UCSD-AML1 (cell line): ENCODE measurements around the gene KCNJ10.
A peak's percentile ranks its signal among the peaks of the same experiment; 100 is the strongest.

Experiments
- DNase-seq: peaks from one replicate; lab custom pipeline; 2025; ENCODE audit not compliant: unreplicated experiment; lab: John Stamatoyannopoulos, UW

Gene KCNJ10

DNA sequence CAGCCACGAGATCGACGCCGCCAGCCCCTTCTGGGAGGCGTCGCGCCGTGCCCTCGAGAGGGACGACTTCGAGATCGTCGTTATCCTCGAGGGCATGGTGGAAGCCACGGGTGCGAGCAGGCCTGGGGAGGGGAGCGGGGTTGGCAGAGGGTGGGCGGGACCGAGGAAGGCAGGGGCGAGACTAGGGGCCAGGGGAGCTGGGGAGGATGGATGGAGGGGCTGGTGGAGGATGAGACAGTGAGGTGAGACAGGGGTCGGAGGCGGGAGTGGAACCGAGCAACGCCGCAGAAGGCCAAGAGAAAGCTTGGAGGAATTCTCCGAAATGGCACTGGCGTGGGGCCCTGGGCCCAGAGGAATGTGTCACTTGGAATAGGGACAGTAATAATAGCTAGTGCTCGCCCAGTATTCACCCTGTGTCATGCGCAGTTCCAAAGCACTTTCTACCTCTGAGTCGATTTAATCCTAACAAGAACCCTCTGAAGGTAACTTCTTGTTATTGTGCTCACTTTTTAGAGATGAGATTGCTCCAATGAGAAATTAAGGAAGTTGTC is 14.9 kb upstream of the KCNJ10 start:
- no peak for DNase-seq

DNA sequence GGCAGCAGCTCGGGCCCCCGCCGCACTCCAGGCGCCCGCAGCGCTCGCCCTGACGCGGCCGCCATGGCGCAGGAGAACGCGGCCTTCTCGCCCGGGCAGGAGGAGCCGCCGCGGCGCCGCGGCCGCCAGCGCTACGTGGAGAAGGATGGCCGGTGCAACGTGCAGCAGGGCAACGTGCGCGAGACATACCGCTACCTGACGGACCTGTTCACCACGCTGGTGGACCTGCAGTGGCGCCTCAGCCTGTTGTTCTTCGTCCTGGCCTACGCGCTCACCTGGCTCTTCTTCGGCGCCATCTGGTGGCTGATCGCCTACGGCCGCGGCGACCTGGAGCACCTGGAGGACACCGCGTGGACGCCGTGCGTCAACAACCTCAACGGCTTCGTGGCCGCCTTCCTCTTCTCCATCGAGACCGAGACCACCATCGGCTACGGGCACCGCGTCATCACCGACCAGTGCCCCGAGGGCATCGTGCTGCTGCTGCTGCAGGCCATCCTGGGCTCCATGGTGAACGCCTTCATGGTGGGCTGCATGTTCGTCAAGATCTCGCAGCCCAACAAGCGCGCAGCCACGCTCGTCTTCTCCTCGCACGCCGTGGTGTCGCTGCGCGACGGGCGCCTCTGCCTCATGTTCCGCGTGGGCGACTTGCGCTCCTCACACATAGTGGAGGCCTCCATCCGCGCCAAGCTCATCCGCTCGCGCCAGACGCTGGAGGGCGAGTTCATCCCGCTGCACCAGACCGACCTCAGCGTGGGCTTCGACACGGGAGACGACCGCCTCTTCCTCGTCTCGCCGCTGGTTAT is 14.2 kb upstream of the KCNJ10 start:
- peak; percentile 29 for DNase-seq

DNA sequence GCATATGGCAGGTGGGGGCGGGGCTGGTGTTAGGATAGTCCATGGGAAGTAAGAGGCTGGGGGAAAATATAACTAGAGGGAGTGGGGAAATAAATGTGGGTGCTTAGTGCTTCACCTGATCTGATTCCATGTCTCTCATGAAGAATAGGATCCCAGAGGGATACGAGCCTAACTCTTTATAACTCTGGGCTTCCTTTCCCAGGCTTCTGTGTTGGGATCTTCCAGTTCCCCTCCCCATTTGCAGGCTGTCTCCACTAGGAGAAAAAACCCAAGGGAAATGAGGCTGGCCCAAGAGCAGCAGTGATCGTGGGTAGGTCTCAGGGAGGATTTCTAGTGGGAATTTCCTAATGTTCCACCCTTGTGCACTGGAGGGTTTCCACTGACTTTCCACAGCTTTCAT is 13.0 kb upstream of the KCNJ10 start:
- no peak for DNase-seq

DNA sequence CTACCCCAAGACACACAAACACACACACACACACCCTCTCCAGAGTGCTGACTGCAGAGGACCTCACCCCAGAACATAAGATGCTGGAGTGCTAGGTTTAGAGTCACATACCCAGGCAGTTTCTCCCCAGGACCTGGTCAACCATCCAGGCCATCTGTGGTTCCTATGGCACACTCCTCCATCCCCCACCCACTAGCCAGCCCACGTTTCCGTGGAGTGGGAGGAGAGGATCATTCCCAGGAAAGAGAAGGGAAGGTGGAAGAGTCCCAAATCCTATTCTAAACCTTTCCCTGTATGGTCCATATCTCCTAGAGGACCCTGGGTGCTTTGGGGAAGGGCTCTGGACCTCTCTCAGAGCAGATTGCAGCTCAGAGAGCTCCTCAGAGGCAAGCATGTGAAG is 12.5 kb upstream of the KCNJ10 start:
- no peak for DNase-seq

DNA sequence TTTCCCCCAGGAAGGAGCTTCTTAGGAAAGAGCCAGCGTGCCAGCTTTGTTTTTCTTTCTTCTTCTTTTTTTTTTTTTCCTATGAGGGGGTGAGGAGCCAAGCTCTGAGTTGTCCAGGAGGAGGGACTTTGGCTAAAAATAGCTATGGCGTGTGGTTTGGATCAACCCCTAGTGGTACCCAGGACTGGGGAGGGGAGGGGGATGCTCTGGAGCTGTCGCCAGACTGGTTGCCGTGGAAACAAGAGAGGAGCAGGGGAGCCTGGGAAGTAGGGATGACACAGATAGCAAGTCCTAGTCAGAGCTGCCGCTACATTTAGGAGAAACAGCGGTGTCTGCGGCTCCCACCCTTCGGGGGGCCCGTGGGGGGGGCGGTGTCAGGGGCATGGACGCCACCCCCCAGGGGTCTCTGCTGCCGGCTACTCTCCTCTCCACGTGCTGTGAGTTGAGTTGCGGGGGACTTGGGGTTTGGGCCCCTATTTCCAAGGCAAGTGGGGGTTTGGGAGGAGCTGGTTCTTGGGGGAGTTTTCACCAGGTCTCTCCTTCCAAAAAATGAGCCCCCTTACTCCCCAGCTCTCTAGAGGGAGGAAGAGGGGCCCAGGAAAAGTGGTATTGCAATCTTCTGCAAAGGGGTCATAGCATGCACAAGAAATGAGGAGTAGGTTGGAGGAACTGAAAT is 11.4 kb upstream of the KCNJ10 start, which contains the start of gene KCNJ9:
Gene KCNJ9, plus strand, starts transcription at position 278 of the 676 bp plus-strand sequence. CDS start 2,493 bp downstream, outside the sequence.
- DNase-seq: no peak

DNA sequence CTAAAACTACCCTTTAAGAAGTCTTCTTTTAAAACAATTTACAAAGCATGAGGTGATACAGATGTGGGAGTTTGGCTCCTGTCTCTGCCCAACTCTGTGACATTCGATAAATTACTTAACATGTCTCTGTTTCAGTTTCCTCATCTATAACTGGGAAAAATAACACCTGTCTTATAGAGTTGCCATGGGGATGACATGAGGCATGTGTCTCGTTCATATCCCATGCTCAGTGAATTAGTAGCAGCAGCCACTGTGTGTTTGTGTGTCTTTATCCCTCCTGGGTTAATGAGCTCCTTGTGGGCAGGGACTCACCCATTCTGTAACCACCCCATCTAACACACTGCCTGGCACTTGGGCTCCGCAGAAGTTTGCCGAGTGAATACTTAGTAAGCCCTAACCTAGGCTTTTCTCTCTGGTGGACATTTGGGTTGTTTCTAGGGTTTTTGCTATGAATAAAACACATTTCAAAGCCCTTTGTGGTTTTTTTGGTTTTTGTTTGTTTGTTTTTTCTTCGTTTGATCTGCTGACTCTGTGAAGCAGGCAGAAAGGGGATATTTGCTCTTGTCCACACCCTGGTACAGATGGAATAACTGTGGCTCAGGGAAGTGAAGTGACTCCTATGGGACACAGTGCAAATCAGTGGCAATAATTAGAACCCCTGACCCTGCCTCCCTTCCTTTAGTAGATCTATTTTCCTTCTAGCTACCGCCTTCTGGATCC is 10.6 kb upstream of the KCNJ10 start:
- DNase-seq: no peak

DNA sequence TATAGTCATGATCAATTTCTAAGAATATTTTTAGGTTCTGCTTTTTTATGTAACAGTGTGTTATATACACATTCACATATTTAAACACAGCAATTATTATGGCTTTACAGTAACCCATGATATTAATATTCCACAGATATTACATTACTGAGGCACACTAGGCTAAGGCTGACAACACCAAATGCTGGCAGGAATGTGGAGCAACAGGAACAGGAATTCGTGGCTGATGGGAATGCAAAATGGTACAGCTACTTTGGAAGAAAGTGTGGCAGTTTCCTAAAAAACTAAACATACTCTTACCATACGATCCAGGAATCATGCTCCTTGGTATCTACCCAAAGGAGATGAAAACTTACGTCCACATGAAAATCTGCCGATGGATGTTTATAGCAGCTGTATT is 9.5 kb upstream of the KCNJ10 start:
- no peak for DNase-seq

DNA sequence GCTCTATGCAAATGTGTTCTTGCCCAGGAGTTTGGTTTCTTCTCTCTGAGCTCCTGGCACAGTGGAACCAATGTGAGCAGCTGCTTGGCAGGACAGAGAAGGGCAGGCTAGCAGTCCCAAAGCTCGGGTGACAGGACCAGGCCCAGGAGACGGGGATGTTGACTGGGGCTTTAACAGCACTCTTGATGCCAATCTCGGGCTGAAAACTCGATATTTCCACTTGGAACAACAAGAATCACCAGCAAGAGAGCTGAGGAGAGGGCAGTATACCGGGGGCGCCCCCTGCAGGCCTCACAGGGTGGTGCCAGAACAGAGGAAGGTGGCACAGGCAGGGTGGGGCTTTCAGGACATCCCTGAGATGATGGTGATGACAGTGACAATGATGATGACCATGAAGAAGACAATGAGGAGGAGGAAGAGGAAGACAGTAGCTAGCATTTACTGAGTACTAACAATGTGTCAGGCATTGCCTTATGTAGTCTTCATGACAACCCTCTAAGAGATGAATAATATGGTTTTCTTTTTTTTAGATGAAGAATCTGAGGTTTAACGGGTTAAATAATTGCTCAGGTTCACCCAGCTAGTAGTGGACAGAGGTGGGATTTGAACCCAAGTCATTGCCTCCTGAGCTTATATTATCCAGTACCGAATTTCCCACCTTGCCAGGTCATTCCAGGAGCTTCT is 8.7 kb upstream of the KCNJ10 start:
- peak; percentile 58 for DNase-seq

DNA sequence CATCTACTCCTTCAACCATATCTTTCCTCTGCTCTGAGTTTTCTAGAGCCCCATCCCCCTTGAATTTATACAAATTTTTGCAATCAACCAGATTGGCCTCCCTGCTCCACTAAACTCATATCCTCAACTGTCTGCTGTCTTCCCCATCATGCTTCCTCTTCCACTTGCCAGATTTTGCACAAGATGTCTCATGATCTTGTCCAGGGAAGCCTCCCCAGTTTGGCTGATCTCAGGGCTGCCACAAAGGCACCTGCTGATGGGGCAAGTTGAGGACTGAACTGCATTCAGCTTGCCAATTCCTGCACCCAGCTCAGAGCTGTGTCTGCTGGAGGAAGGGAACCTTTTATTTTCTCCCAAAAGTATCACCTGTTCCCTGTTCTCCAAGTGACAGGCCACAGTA is 7.5 kb upstream of the KCNJ10 start:
- DNase-seq: no peak

DNA sequence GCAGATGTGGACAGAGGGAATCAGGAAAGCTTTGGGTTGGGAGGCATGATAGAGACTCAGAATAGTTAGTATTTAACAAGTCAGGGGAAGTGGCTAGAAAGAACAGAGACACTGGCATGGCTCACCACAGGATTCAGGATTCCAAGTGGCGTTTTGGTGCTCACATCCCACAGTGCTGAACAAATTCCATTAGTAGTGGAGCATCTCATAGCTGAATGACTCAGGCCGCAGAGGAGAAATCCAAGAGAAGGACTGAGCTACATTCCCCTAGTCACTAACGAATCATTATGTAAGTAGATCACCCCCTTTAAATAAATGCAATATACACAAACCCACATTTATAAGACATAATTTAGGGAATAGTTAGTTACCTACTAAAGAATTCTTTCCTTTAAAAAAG is 6.3 kb upstream of the KCNJ10 start:
- no peak for DNase-seq

DNA sequence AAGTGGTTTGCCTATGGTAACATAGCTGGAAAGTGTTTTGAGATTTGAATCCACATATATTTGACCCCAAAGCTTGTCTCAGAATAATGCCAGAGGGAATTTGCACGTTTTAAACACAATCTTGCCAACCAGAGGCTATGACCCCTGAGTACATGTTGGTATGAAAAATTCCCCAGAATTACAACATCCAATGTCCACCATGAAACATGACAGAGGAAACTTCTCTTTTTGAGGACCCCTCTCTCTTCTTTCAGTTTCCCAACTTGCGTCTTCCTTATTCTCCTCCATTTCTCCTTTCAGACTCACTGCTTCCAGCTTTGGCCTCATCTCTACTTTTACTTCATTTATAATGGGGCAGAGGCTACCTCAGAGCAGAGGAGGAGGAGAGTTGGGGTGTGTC is 5.9 kb upstream of the KCNJ10 start:
- no peak for DNase-seq

DNA sequence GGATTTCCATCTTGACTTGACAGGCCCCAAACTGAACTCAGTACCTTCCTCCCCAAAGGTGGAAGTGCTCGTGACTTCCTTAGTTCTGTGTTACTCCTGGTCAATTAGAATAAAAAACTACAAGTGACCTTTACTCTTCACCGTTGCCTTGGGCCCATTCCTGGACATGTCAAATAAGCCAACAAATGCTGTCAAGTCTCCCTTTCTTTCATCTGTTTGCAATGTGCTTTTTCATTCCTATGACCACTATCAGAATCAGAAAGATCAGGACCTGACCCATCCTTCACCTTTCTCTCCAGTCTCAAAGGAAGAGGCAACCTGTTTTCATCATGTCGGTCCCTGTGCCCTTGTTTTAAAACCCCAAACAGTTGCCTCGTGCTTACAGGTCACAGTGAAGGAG is 4.9 kb upstream of the KCNJ10 start:
- no peak for DNase-seq

DNA sequence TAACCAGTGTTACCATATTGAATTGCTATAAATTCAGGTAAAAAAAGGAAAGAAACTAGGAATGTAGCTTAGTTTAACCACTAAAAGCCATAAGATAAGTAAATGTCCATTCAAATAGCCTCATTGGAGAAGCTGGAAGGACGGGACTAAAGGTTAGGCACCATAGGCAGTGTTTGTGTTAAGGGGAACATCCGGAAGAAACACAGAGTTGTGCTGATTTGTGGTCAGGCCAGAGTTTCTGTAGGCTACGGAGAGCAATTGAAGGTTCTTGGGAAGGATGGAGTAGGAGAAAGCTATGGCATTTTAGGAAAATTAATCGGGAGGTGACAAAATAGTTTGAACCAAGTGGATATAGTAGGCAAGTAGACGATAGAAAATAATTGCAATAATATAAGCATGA is 1.3 kb upstream of the KCNJ10 start:
- DNase-seq: no peak

DNA sequence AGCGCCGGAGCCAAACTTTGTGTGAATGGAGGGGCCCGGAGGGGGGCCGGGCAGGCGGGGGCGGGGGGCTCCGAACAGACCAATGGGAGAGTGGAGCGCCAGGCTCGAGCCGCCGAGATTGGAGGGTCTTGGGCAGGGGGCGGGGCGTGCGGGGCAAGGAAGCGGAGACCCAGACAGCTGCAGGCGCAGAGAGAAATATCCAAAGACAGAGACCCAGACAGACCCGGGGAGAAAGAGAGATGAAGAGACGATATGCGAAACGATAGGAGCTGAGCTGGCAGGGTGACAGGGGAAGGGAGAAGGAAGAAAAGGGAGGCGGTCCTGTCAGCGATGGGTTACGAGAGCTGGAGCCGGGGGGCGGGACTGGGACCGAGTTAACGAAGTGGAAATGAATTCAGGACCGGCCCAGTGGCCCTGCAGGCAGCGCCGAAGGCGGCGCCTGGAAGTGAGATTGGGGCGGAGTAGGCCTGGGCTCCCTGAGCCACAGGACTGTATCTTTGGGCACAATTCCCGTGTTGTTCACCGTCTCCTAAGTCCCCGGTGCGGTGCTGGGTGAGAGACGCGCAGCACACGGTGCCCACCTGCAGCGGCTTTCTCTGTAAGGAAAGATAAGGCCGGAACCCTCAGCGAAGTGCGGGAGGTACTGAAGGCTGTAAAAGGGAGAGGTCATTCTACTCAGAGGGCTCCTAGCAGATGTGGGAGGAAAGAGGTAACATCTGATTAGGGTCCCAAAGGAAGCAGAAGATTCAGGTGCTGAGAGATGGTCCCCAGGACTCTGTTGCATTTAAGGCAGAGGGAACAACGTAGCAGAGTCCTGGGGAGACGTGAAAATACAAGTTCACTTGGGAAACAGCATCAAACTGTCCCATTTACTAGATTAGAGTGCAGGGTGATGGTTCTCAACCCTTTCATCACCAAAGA is 543 bp upstream of the KCNJ10 start:
- DNase-seq: peak; percentile 34

DNA sequence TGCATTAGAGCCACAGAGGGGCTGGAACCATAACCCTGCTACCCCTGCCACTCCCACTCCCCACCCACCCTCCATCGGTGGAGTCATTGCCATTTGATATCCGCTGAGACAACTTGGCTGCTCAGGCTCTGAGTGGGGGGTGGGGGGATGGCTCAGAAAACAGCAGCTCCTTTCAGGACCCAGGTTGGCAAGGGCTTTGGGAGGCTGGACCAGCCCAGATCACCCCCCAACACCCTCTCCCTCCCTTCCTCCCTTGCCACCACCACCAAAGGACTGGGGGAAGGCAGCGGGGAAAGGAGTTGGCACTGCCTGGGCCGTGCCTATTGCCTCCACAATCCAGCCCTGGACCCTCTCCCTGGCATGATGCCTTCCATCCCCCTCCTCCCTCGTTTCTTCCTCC is 1.7 kb downstream of the KCNJ10 start:
- no peak for DNase-seq

DNA sequence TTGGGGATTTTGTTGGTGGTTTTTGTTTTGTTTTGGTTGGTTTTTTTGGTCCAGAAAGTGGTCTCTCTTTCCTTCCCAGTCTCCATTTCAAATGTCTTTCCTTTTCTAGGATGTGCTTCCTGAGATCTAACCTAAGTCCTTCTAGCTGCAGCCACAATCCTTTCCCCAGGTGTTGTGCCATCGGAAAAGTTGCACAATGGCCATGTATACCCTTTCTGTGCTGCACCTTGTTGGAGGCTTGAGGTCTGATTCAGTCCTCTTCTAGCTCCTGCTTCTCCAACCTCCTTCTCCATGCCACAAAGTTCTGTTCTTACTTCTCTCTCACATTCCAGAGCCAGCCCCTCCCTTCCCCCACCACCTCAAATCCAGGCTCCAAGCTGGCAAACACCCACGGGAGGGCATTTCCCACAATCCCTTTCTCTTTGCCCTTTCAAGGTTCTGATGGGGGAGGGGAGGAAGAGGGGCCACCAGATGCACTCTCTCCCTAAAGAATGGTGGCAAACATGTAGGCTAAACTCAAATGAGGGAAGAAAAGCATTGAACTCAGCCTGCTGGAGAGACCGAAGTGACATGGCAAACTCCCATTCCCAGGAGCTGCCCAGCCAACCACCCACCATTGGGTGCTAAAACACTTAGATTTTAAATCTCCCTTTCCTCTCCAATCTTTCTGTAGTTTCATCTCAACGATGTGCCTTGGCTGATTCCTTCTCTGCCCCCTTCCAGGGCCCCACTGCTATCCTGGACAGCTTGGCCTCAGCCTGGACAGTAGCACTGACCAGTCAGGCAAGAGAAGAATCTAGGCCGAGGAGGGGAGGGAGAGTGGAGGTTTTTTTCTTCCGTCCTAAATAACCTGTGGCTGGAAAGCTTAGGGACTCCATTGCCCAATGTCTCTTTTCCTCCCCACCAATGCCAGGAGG is 2.9 kb downstream of the KCNJ10 start:
- no peak for DNase-seq

DNA sequence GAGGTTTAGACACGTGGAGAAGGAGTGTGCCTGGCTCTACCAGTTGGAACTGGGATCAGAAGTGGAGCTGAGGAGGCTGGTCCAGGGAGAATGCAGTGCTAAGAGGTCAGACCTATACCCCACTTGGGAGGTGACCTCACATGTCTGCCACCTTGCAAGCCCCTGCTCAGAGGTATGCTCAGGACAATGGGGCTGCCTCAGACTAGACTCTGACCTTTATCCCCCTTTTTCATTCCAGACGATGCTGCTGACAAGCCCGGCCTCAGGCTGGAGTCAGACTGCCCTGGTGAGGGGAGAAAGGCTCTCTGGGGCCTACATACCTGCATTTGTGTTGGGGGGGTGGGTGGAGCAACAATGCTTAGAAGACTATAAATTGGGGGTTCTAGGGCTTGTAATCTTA is 5.2 kb downstream of the KCNJ10 start:
- DNase-seq: no peak

DNA sequence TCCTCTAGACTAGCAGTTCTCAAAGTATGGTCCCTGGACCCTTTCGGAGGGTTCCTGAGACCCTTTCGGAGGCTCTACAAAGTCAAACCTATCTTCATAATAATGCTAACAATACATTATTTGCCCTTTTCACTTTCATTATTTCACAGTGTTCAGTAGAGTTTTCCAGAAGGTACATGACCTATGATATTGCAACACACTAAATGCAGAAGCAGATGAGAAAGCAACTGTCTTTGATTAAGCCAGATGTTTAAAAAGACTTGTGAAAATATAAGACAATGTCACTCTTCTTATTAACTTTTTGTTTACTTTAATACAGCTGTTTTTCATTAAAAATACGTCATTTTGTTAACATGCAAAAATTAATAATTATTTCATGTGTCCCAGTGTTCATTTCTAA is 5.8 kb downstream of the KCNJ10 start:
- no peak for DNase-seq

DNA sequence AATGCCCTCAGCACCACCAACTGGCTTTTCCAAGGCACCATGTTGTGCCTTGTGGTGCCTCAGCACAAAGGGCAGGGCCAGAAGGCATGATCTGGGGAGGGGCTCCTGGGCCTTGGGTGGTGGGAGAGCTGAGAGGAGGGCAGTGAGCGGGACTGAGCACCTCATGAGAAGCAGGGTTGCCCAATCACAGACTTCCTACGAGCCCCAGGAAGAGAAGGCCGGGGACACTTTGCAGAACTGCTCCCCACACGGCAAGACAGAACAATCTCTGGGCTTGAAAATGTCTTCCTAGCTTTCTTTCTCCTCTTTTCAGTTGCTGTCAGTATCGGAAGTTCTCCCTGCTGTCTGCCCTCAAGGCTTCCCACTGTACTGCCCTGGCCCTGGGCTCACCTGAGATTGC is 6.8 kb downstream of the KCNJ10 start:
- DNase-seq: no peak
